ENCODE results near the gene PCDHB8.
"Not testable (repeated sequence)": the region's sequence is repeated elsewhere in the genome, so short reads cannot be mapped to it uniquely, and the experiment has no call there.

The PCDHB8 gene

DNA sequence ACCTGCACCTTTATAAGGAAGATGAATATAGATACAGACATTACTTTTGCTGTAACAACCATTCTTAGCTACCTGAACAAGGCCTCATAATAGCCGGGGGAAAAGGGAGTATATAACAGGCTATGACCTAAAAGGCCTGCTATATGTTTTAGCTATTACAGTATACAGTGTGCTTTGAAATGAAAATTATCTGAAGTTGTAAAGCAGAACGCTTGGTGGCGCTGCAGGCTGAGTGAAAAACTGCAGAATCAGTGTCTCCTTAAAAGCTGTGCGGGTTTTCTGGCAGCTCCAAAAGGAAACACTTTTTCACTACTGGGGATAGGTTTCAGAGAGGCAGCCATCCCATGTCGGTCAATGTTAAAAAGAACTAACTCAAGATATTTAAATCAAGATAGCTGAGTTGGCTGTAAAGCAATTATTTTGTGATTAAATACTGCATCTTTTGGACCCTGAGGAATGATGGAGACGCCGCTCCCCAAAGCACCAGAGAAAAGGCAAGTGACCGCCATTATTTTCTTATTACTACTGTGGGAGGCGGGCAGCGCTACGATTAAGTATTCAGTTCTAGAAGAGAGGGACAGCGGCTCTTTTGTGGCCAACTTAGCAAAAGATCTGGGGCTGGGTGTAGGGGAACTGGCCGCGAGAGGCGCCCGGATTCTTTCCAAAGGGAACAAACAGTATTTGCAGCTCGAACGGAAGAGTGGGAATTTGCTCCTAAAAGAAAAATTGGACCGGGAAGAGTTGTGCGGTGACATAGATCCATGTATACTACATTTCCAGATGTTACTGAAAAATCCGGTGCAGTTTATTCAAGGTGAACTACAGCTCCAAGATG lies 21.8 kb upstream of the PCDHB8 start:
- TF ChIP-seq, protein P1, sequence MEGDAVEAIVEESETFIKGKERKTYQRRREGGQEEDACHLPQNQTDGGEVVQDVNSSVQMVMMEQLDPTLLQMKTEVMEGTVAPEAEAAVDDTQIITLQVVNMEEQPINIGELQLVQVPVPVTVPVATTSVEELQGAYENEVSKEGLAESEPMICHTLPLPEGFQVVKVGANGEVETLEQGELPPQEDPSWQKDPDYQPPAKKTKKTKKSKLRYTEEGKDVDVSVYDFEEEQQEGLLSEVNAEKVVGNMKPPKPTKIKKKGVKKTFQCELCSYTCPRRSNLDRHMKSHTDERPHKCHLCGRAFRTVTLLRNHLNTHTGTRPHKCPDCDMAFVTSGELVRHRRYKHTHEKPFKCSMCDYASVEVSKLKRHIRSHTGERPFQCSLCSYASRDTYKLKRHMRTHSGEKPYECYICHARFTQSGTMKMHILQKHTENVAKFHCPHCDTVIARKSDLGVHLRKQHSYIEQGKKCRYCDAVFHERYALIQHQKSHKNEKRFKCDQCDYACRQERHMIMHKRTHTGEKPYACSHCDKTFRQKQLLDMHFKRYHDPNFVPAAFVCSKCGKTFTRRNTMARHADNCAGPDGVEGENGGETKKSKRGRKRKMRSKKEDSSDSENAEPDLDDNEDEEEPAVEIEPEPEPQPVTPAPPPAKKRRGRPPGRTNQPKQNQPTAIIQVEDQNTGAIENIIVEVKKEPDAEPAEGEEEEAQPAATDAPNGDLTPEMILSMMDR (IDR thresholded peaks at IDR 0.05; ENCODE audit: low read depth, low read length, missing control alignments) = no peak
- DNase-seq (ENCODE audit: extremely low read depth, low read depth) = no peak
- H3K4me3 ChIP-seq (replicated peaks; ENCODE audit: low read depth, low read length) = no peak overlapping the region

DNA sequence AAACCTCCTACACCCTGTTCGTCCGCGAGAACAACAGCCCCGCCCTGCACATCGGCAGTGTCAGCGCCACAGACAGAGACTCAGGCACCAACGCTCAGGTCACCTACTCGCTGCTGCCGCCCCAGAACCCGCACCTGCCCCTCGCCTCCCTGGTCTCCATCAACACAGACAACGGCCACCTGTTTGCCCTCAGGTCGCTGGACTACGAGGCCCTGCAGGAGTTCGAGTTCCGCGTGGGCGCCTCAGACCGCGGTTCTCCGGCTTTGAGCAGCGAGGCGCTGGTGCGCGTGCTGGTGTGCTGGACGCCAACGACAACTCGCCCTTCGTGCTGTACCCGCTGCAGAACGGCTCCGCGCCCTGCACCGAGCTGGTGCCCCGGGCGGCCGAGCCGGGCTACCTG lies 20.2 kb upstream of the PCDHB8 start:
- not testable (repeated sequence) for DNase-seq (ENCODE audit: extremely low read depth, low read depth); H3K4me3 ChIP-seq (replicated peaks; ENCODE audit: low read depth, low read length)

DNA sequence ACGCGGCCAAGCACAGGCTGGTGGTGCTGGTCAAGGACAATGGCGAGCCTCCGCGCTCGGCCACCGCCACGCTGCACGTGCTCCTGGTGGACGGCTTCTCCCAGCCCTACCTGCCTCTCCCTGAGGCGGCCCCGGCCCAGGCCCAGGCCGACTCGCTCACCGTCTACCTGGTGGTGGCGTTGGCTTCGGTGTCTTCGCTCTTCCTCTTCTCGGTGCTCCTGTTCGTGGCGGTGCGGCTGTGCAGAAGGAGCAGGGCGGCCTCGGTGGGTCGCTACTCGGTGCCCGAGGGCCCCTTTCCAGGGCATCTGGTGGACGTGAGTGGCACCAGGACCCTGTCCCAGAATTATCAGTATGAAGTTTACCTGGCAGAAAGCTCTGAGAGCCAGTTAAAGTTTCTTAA lies 19.7 kb upstream of the PCDHB8 start:
- not testable (repeated sequence) for DNase-seq (ENCODE audit: extremely low read depth, low read depth); H3K4me3 ChIP-seq (replicated peaks; ENCODE audit: low read depth, low read length)

DNA sequence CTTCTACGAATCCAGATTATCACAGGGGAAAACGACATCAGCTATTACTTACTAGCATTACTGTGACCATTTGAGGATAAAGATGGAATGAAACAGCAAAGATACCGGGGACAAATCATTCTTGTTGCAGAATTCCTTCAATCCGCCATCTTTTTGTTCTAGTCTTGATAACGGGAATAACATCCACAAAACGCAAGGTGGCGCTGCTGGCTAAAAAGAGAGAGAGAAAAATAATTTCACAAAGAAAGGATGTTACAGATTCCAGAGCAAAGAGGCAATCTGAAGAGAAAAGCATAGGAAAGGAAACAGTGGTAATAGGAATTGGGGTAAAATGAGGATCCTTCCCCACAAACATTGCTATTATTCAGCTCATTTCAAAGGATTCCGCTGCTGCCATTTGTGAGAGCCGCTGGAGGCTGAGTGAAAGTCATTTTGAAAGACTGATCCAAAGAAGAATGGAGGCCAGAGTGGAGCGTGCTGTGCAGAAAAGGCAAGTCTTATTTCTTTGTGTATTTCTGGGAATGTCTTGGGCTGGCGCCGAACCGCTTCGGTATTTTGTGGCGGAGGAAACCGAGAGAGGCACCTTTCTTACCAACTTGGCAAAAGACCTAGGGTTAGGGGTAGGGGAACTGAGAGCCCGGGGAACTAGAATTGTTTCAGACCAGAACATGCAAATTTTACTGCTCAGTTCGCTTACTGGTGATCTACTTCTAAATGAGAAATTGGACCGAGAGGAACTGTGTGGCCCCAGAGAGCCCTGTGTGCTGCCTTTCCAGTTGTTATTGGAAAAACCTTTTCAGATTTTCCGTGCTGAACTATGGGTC lies 5.0 kb upstream of the PCDHB8 start, which contains the start of gene PCDHB7:
PCDHB7 (plus strand) TSS at position 264 of the 824 bp plus-strand sequence; CDS start at position 456, 192 bp downstream.
- no peak within 1 kb of the TSS for H3K4me3 ChIP-seq (replicated peaks; ENCODE audit: low read depth, low read length)
- no peak for DNase-seq (ENCODE audit: extremely low read depth, low read depth)
- TF ChIP-seq, protein P1 (IDR thresholded peaks at IDR 0.05; ENCODE audit: low read depth, low read length, missing control alignments) = peak; percentile 51

DNA sequence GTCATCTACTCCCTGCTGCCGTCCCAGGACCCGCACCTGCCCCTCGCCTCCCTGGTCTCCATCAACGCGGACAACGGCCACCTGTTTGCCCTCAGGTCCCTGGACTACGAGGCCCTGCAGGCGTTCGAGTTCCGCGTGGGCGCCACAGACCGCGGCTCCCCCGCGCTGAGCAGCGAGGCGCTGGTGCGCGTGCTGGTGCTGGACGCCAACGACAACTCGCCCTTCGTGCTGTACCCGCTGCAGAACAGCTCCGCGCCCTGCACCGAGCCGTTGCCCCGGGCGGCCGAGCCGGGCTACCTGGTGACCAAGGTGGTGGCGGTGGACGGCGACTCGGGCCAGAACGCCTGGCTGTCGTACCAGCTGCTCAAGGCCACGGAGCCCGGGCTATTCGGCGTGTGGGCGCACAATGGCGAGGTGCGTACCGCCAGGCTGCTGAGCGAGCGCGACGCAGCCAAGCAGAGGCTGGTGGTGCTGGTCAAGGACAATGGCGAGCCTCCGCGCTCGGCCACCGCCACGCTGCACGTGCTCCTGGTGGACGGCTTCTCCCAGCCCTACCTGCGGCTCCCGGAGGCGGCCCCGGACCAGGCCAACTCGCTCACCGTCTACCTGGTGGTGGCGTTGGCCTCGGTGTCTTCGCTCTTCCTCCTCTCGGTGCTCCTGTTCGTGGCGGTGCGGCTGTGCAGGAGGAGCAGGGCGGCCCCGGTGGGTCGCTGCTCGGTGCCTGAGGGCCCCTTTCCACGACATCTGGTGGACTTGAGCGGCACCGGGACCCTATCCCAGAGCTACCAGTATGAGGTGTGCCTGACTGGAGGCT lies 3.1 kb upstream of the PCDHB8 start:
- not testable (repeated sequence) for DNase-seq (ENCODE audit: extremely low read depth, low read depth); H3K4me3 ChIP-seq (replicated peaks; ENCODE audit: low read depth, low read length)

DNA sequence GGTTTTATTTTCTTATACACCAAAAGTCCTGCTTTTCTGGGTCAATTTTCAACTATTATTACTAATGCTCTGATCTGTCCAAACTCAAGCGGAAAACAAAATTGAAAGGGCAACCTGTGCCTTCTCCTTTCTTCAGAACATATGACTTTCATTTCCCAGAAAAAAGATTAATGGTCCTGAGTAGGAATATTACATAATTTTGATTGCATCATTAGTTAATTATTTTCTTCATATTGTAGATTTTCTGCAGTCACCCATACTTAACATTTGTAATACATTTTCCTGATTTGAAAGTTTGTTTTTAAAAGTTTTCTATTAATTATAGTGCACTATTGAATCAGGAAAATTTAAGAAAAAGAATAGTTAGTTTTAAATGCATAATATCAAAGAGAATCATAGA lies 1.7 kb upstream of the PCDHB8 start:
- TF ChIP-seq, protein P1 (IDR thresholded peaks at IDR 0.05; ENCODE audit: low read depth, low read length, missing control alignments) = no peak
- H3K4me3 ChIP-seq (replicated peaks; ENCODE audit: low read depth, low read length) = no peak overlapping the region
- no peak for DNase-seq (ENCODE audit: extremely low read depth, low read depth)

DNA sequence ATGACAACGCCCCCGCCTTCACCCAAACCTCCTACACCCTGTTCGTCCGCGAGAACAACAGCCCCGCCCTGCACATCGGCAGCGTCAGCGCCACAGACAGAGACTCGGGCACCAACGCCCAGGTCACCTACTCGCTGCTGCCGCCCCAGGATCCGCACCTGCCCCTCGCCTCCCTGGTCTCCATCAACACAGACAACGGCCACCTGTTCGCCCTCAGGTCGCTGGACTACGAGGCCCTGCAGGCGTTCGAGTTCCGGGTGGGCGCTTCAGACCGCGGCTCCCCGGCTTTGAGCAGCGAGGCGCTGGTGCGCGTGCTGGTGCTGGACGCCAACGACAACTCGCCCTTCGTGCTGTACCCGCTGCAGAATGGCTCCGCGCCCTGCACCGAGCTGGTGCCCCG lies 1.8 kb downstream of the PCDHB8 start:
- DNase-seq (ENCODE audit: extremely low read depth, low read depth); H3K4me3 ChIP-seq (replicated peaks; ENCODE audit: low read depth, low read length): not testable (repeated sequence)

DNA sequence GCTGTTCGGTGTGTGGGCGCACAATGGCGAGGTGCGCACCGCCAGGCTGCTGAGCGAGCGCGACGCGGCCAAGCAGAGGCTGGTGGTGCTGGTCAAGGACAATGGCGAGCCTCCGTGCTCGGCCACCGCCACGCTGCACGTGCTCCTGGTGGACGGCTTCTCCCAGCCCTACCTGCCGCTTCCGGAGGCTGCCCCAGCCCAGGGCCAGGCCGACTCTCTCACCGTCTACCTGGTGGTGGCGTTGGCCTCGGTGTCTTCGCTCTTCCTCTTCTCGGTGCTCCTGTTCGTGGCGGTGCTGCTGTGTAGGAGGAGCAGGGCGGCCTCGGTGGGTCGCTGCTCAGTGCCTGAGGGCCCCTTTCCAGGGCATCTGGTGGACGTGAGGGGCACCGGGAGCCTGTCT lies 2.3 kb downstream of the PCDHB8 start:
- not testable (repeated sequence) for DNase-seq (ENCODE audit: extremely low read depth, low read depth); H3K4me3 ChIP-seq (replicated peaks; ENCODE audit: low read depth, low read length)

DNA sequence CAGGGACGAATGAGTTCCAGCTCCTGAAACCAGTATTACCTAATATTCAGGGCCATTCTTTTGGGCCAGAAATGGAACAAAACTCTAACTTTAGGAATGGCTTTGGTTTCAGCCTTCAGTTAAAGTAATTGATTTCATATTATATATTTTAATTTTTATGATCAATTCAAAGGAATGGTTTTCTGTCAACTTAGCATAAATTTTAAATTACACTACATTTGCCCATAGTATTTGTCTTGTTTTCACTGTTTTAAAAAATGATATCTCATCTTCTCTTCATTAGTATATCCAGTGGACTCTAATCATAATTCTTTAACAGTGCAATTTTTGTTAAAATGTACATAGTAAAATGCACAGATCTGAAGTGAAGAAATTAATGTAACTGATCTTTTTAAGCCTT lies 2.7 kb downstream of the PCDHB8 start:
- no peak for DNase-seq (ENCODE audit: extremely low read depth, low read depth)
- no peak overlapping the region for H3K4me3 ChIP-seq (replicated peaks; ENCODE audit: low read depth, low read length)
- TF ChIP-seq, protein P1 (IDR thresholded peaks at IDR 0.05; ENCODE audit: low read depth, low read length, missing control alignments) = no peak

Data from HFF-Myc (cell line).